PC-3 (cell line): Measurements from ENCODE around the gene MAP7D1.

ENCODE experiments used
- EZH2phosphoT487 ChIP-seq: fragments of 300-600 bp; sonication (generic); IDR thresholded peaks from 2 replicates; pipeline ENCODE4 v1.6.1; 2018; ENCODE audit warnings: mild to moderate bottlenecking, antibody characterized with exemption, low read length, borderline replicate concordance
- TF ChIP-seq, protein P1 (sequence below): fragments of 300-600 bp; sonication (generic); conservative IDR thresholded peaks from 2 replicates; pipeline ENCODE4 v1.5.1; 2017; ENCODE audit warnings: antibody characterized with exemption, low read depth, mild to moderate bottlenecking, low read length

DNA sequence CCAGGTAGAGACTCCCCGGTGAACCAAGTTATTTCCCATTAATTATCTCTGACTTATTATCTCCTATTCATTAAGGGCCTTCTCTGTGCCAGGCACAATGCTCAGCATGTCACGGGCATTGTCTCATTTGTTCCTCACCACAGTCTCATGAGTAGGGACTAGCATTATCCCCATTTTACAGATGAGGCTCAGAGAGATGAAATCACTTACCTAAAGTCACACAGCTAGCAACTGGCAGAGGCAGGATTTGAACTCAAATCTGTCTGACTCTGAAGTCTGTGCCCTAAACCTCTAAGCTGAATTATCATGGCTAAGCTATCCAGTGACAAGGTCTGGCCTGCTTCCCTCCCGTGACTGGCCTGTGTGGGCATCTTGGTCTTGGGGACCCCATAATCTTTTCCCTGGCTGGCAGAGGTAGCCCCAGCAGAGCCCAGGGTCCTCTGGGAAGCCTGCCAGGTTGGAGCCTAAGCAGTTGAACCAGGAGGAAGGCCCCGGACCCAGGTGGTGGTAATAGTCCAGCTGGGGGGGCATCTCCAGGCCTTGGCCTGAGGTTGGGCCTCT, 4.5 kb downstream of the MAP7D1 start:
- TF ChIP-seq, protein P1, sequence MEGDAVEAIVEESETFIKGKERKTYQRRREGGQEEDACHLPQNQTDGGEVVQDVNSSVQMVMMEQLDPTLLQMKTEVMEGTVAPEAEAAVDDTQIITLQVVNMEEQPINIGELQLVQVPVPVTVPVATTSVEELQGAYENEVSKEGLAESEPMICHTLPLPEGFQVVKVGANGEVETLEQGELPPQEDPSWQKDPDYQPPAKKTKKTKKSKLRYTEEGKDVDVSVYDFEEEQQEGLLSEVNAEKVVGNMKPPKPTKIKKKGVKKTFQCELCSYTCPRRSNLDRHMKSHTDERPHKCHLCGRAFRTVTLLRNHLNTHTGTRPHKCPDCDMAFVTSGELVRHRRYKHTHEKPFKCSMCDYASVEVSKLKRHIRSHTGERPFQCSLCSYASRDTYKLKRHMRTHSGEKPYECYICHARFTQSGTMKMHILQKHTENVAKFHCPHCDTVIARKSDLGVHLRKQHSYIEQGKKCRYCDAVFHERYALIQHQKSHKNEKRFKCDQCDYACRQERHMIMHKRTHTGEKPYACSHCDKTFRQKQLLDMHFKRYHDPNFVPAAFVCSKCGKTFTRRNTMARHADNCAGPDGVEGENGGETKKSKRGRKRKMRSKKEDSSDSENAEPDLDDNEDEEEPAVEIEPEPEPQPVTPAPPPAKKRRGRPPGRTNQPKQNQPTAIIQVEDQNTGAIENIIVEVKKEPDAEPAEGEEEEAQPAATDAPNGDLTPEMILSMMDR = no peak
- no peak for TF ChIP-seq EZH2phosphoT487
